HepG2 (cell line): ENCODE results near the gene CCDC192. TPM values are rescaled to one million over a fixed set of nuclear protein-coding genes. Genes with fewer than 3 reads are reported as not detected.
A peak's percentile ranks its signal among the peaks of the same experiment; 100 is the strongest.

ENCODE experiments used
- DNMT3B ChIP-seq: conservative IDR thresholded peaks from 2 replicates; pipeline ENCODE4 v1.6.1; 2016; ENCODE audit warnings: missing biosample characterization, control low read depth
- HOXA9 ChIP-seq: sonication (generic); formaldehyde crosslinking; IDR thresholded peaks from 2 replicates; pipeline ENCODE4 v1.8.1; 2022; ENCODE audit warnings: missing genetic modification reagents, mild to moderate bottlenecking, moderate library complexity, borderline replicate concordance
- KAT2B ChIP-seq: fragments of 150-350 bp; IDR thresholded peaks from 2 replicates; pipeline ENCODE4 v1.6.1; 2014; ENCODE audit warnings: low read depth, low read length, borderline replicate concordance
- PCBP1 ChIP-seq: fragments of 200-400 bp; formaldehyde crosslinking; IDR thresholded peaks from 2 replicates; pipeline ENCODE4 v1.6.1; 2017; ENCODE audit warnings: mild to moderate bottlenecking, low read depth, low read length, borderline replicate concordance
- PRDM15 ChIP-seq: sonication (generic); formaldehyde crosslinking; IDR thresholded peaks from 2 replicates; pipeline ENCODE4 v1.4.0; 2020; ENCODE audit warnings: missing genetic modification reagents
- SMAD3 ChIP-seq: sonication (generic); formaldehyde crosslinking; IDR thresholded peaks from 2 replicates; pipeline ENCODE4 v1.4.0; 2020; ENCODE audit warnings: missing genetic modification reagents
- TGIF2 ChIP-seq: IDR thresholded peaks from 2 replicates; pipeline ENCODE4 v1.6.1; 2016; ENCODE audit warnings: control low read depth, missing compliant biosample characterization
- TOE1 ChIP-seq: sonication (generic); formaldehyde crosslinking; IDR thresholded peaks from 2 replicates; pipeline ENCODE4 v1.4.0; 2020; ENCODE audit warnings: mild to moderate bottlenecking, missing genetic modification reagents
- ZBTB40 ChIP-seq, 2 experiments: fragments of 450-650 bp in 1 of 2; sonication (generic) in 1 of 2; formaldehyde crosslinking in 1 of 2; IDR thresholded peaks; 2 replicates each; pipeline versions ENCODE4 v1.6.1 to v1.8.0; 2016 to 2022; ENCODE audit warnings: antibody characterized with exemption in 1 of 2, mild to moderate bottlenecking in 1 of 2, missing genetic modification reagents in 1 of 2
- ZFP82 ChIP-seq: sonication (generic); formaldehyde crosslinking; IDR thresholded peaks from 2 replicates; pipeline ENCODE4 v1.5.1; 2020; ENCODE audit warnings: mild to moderate bottlenecking, missing genetic modification reagents, borderline replicate concordance
- ZNF441 ChIP-seq: sonication (generic); formaldehyde crosslinking; IDR thresholded peaks from 2 replicates; pipeline ENCODE4 v1.7.0; 2021; ENCODE audit warnings: missing genetic modification reagents, borderline replicate concordance
- ZNF513 ChIP-seq: sonication (generic); formaldehyde crosslinking; conservative IDR thresholded peaks from 2 replicates; pipeline ENCODE4 v1.5.0; 2020; ENCODE audit warnings: missing genetic modification reagents
- ZNF543 ChIP-seq: sonication (generic); formaldehyde crosslinking; IDR thresholded peaks from 2 replicates; pipeline ENCODE4 v1.4.0; 2020; ENCODE audit warnings: mild to moderate bottlenecking, missing genetic modification reagents
- ZNF558 ChIP-seq: sonication (generic); formaldehyde crosslinking; IDR thresholded peaks from 2 replicates; pipeline ENCODE4 v1.9.0; 2022; ENCODE audit warnings: mild to moderate bottlenecking, missing genetic modification reagents, borderline replicate concordance
- ZNF724P ChIP-seq: sonication (generic); formaldehyde crosslinking; IDR thresholded peaks from 2 replicates; pipeline ENCODE4 v1.8.0; 2022; ENCODE audit warnings: missing genetic modification reagents, borderline replicate concordance
- ZNF747 ChIP-seq: sonication (generic); formaldehyde crosslinking; IDR thresholded peaks from 2 replicates; pipeline ENCODE4 v1.8.1; 2023; ENCODE audit warnings: missing genetic modification reagents, mild to moderate bottlenecking, borderline replicate concordance
- polyA plus RNA-seq, 8 experiments: library from polyadenylated mRNA; depleted of rRNA in 3 of 8; stranded (reverse) in 7 of 8; unstranded in 1 of 8; fragments of >200 nt; fragmentation: Illumina TruSeq in 4 of 8; extraction: Trizol in 4 of 8; gene quantifications; 2 replicates each; pipeline versions ENCODE4 v1.2.1 to v1.2.3, GENCODE V29; 2011 to 2016; ENCODE audit warnings: low read depth in 4 of 8, missing spikeins in 1 of 8, mixed read lengths in 1 of 8; ENCODE audit not compliant: insufficient read depth in 1 of 8
- total RNA-seq, 5 experiments: library from RNA; depleted of rRNA; stranded (reverse); fragments of >200 nt; fragmentation: Illumina TruSeq; extraction: Trizol; gene quantifications; 2 replicates each; pipeline ENCODE4 v1.2.3, GENCODE V29; 2016; ENCODE audit warnings: low read depth in 1 of 5

Gene CCDC192
- total and polyA plus RNA-seq, 2 of the 13 experiments (the other 11 are each of a cell fraction or from before 2014, with no cell fraction given) = not detected

- TF ChIP-seq ZBTB40 (IDR thresholded peaks at IDR 0.05) (no peak), ZBTB40 (CRISPR knock-in tag; IDR thresholded peaks at IDR 0.05) (no peak), ZNF558 (CRISPR knock-in tag) (no peak), DNMT3B (CRISPR knock-in tag) (0 out of 2 replicates have a peak, but pooled peaks have one; percentile 32), ZNF441 (CRISPR knock-in tag) (no peak), ZFP82 (CRISPR knock-in tag) (no peak), ZNF724P (no peak), ZNF543 (CRISPR knock-in tag) (no peak), SMAD3 (CRISPR knock-in tag) (0 out of 2 replicates have a peak, but pooled peaks have one; percentile 54), PCBP1 (no peak), TOE1 (CRISPR knock-in tag) (no peak), PRDM15 (CRISPR knock-in tag) (no peak), ZNF513 (CRISPR knock-in tag) (no peak), HOXA9 (CRISPR knock-in tag) (no peak), TGIF2 (CRISPR knock-in tag) (no peak), KAT2B (no peak), ZNF747 (no peak)
Observed at GRCh38 chr5:127934791-127935256, 231.6 kb downstream of the CCDC192 start (continued).
